HepG2 (cell line): ENCODE results near the gene TOM1L1. TPM values are rescaled to one million over a fixed set of nuclear protein-coding genes. Genes with fewer than 3 reads are reported as not detected.

ENCODE experiments used
- ATRX ChIP-seq: sonication (generic); formaldehyde crosslinking; IDR thresholded peaks from 2 replicates; pipeline ENCODE4 v1.4.0; 2020; ENCODE audit warnings: missing genetic modification reagents, borderline replicate concordance
- BRCA1 ChIP-seq: sonication (generic); formaldehyde crosslinking; IDR thresholded peaks from 2 replicates; pipeline ENCODE4 v1.4.0; 2020; ENCODE audit warnings: missing genetic modification reagents
- DMAP1 ChIP-seq: IDR thresholded peaks from 2 replicates; pipeline ENCODE4 v1.6.1; 2016
- DNMT1 ChIP-seq: sonication (generic); formaldehyde crosslinking; IDR thresholded peaks from 2 replicates; pipeline ENCODE4 v1.5.1; 2020; ENCODE audit warnings: mild to moderate bottlenecking, missing genetic modification reagents
- HDAC6 ChIP-seq: fragments of 200-600 bp; sonication (generic); IDR thresholded peaks from 2 replicates; pipeline ENCODE4 v1.7.0; 2017; ENCODE audit warnings: mild to moderate bottlenecking, antibody characterized with exemption, low read length, low read depth
- MTA1 ChIP-seq: sonication (generic); formaldehyde crosslinking; IDR thresholded peaks from 2 replicates; pipeline ENCODE4 v1.4.0; 2020; ENCODE audit warnings: missing genetic modification reagents, mild to moderate bottlenecking, borderline replicate concordance
- MXI1 ChIP-seq: IDR thresholded peaks from 3 replicates; pipeline ENCODE4 v1.6.1; 2012; ENCODE audit warnings: low read depth, low read length, inconsistent platforms, borderline replicate concordance
- NFYB ChIP-seq: sonication (generic); formaldehyde crosslinking; IDR thresholded peaks from 2 replicates; pipeline ENCODE4 v1.4.0; 2020; ENCODE audit warnings: missing genetic modification reagents
- PCBP2 ChIP-seq: fragments of 200-400 bp; formaldehyde crosslinking; optimal IDR thresholded peaks from 2 replicates; pipeline ENCODE3; 2018; ENCODE audit warnings: low read length, low read depth; ENCODE audit not compliant: poor library complexity, severe bottlenecking
- POLR2AphosphoS5 ChIP-seq: IDR thresholded peaks from 2 replicates; pipeline ENCODE4 v1.6.1; 2012; ENCODE audit warnings: low read depth, low read length
- RBFOX2 ChIP-seq: fragments of 200-400 bp; formaldehyde crosslinking; IDR thresholded peaks from 2 replicates; pipeline ENCODE4 v1.6.1; 2017; ENCODE audit warnings: low read depth, mild to moderate bottlenecking, low read length
- RXRA ChIP-seq: sonication (generic); formaldehyde crosslinking; IDR thresholded peaks from 2 replicates; pipeline ENCODE4 v1.5.1; 2020; ENCODE audit warnings: missing genetic modification reagents
- SOX5 ChIP-seq: IDR thresholded peaks from 2 replicates; pipeline ENCODE4 v1.6.1; 2016; ENCODE audit warnings: borderline replicate concordance
- SPEN ChIP-seq: sonication (generic); formaldehyde crosslinking; IDR thresholded peaks from 2 replicates; pipeline ENCODE4 v1.5.1; 2020; ENCODE audit warnings: low read depth, mild to moderate bottlenecking, missing genetic modification reagents
- XRCC5 ChIP-seq: fragments of 200-400 bp; formaldehyde crosslinking; optimal IDR thresholded peaks from 2 replicates; pipeline ENCODE3; 2017; ENCODE audit warnings: mild to moderate bottlenecking, low read length
- YEATS2 ChIP-seq: sonication (generic); formaldehyde crosslinking; IDR thresholded peaks from 2 replicates; pipeline ENCODE4 v1.4.0; 2020; ENCODE audit warnings: missing genetic modification reagents, borderline replicate concordance
- ZBTB38 ChIP-seq: sonication (generic); formaldehyde crosslinking; IDR thresholded peaks from 2 replicates; pipeline ENCODE4 v1.5.1; 2020; ENCODE audit warnings: mild to moderate bottlenecking, missing genetic modification reagents
- ZBTB42 ChIP-seq: sonication (generic); formaldehyde crosslinking; IDR thresholded peaks from 2 replicates; pipeline ENCODE4 v1.5.0; 2020; ENCODE audit warnings: mild to moderate bottlenecking, missing genetic modification reagents
- ZBTB8A ChIP-seq: sonication (generic); formaldehyde crosslinking; IDR thresholded peaks from 2 replicates; pipeline ENCODE4 v1.4.0; 2020; ENCODE audit warnings: mild to moderate bottlenecking, low read depth, missing genetic modification reagents, borderline replicate concordance
- ZFP90 ChIP-seq: sonication (generic); formaldehyde crosslinking; IDR thresholded peaks from 2 replicates; pipeline ENCODE4 v1.8.0; 2022; ENCODE audit warnings: missing genetic modification reagents, mild to moderate bottlenecking, inconsistent platforms, borderline replicate concordance
- ZNF333 ChIP-seq: sonication (generic); formaldehyde crosslinking; IDR thresholded peaks from 2 replicates; pipeline ENCODE4 v1.4.0; 2020; ENCODE audit warnings: mild to moderate bottlenecking, missing genetic modification reagents, borderline replicate concordance
- ZNF879 ChIP-seq: sonication (generic); formaldehyde crosslinking; IDR thresholded peaks from 2 replicates; pipeline ENCODE4 v1.8.1; 2023; ENCODE audit warnings: missing genetic modification reagents
- polyA plus RNA-seq, 8 experiments: library from polyadenylated mRNA; depleted of rRNA in 3 of 8; stranded (reverse) in 7 of 8; unstranded in 1 of 8; fragments of >200 nt; fragmentation: Illumina TruSeq in 4 of 8; extraction: Trizol in 4 of 8; gene quantifications; 2 replicates each; pipeline versions ENCODE4 v1.2.1 to v1.2.3, GENCODE V29; 2011 to 2016; ENCODE audit warnings: low read depth in 4 of 8, missing spikeins in 1 of 8, mixed read lengths in 1 of 8; ENCODE audit not compliant: insufficient read depth in 1 of 8
- total RNA-seq, 5 experiments: library from RNA; depleted of rRNA; stranded (reverse); fragments of >200 nt; fragmentation: Illumina TruSeq; extraction: Trizol; gene quantifications; 2 replicates each; pipeline ENCODE4 v1.2.3, GENCODE V29; 2016; ENCODE audit warnings: low read depth in 1 of 5
- TF ChIP-seq, protein P1 (sequence below): sonication (generic); formaldehyde crosslinking; IDR thresholded peaks from 2 replicates; pipeline ENCODE4 v1.5.0; 2020; ENCODE audit warnings: mild to moderate bottlenecking, missing genetic modification reagents
- TF ChIP-seq, protein P2 (sequence below): sonication (generic); formaldehyde crosslinking; IDR thresholded peaks from 2 replicates; pipeline ENCODE4 v1.5.0; 2020; ENCODE audit warnings: missing genetic modification reagents
- TF ChIP-seq, protein P3 (sequence below): sonication (generic); formaldehyde crosslinking; IDR thresholded peaks from 2 replicates; pipeline ENCODE4 v1.8.0; 2023; ENCODE audit warnings: mild to moderate bottlenecking, missing genetic modification reagents

TOM1L1 gene
- total and polyA plus RNA-seq, 2 of the 13 experiments (the other 11 are each of a cell fraction or from before 2014, with no cell fraction given) = 45.3 to 51.3 TPM

DNA sequence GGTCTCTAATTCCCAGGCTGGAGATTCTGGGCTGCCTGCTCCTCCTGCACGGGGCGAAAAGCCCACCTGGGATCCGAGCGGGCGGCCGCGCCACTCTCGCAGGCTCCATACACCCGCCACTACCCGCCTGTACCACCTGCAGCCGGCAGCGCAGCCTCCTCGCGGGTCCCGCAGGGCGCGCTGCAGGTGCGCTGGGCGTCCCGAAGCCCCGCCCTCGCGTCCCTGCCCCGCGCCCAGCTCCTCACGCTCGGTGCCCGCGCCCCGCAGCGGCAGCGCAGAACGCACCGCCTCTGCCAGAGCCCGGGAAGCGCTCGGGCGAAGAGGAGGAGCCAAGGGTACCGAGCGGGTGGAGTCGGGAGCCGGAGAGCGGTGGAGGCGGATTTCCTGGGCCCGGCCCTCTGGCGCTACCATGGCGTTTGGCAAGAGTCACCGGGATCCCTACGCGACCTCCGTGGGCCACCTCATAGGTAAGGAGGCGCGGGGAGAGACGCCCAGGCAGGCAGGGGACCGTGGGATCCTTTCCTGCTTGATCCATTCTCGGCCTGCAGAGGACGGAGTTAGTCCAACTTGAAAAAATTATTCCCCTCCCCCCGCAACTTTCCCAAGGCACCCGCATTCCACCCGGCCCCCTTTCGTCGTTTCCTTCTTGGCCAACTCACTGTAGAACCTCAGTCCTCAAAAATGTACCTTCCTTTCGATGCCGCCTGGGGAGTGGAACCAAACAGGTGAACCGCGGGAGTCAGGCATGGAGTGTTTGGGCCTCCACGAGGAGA lies at the start of gene TOM1L1 (continued):
- no peak for TF ChIP-seq PCBP2
- 0 out of 2 replicates have a peak, but pooled peaks have one; percentile 35 for TF ChIP-seq YEATS2 (CRISPR knock-in tag)
- TF ChIP-seq DMAP1 (CRISPR knock-in tag) = peak; percentile 65; the same call in 1 of the 2 replicates
- TF ChIP-seq SPEN (CRISPR knock-in tag) = no peak; the same call in 1 of the 2 replicates
- no peak for TF ChIP-seq ZFP90 (CRISPR knock-in tag)
- peak; percentile 72 for TF ChIP-seq POLR2AphosphoS5
- peak; percentile 69; the same call in 1 of the 2 replicates for TF ChIP-seq ZBTB38 (CRISPR knock-in tag)
- peak; percentile 87 for TF ChIP-seq RBFOX2
- no peak for TF ChIP-seq ZNF879
- TF ChIP-seq SOX5 (CRISPR knock-in tag) = peak; percentile 20; the same call in 1 of the 2 replicates
- TF ChIP-seq BRCA1 (CRISPR knock-in tag) = no peak
- 0 out of 2 replicates have a peak, but pooled peaks have one; percentile 24 for TF ChIP-seq ZNF333 (CRISPR knock-in tag)
- TF ChIP-seq DNMT1 = peak; percentile 64; the same call in 1 of the 2 replicates
- TF ChIP-seq RXRA (CRISPR knock-in tag) = peak; percentile 49; the same call in 1 of the 2 replicates
- TF ChIP-seq ATRX = no peak
- TF ChIP-seq XRCC5 = peak; percentile 94
- TF ChIP-seq, protein P1, sequence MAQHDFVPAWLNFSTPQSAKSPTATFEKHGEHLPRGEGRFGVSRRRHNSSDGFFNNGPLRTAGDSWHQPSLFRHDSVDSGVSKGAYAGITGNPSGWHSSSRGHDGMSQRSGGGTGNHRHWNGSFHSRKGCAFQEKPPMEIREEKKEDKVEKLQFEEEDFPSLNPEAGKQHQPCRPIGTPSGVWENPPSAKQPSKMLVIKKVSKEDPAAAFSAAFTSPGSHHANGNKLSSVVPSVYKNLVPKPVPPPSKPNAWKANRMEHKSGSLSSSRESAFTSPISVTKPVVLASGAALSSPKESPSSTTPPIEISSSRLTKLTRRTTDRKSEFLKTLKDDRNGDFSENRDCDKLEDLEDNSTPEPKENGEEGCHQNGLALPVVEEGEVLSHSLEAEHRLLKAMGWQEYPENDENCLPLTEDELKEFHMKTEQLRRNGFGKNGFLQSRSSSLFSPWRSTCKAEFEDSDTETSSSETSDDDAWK (CRISPR knock-in tag) = no peak
- no peak for TF ChIP-seq ZBTB42
- TF ChIP-seq MXI1 = peak; percentile 60; the same call in 1 of the 3 replicates
- no peak for TF ChIP-seq NFYB
- TF ChIP-seq, protein P2, sequence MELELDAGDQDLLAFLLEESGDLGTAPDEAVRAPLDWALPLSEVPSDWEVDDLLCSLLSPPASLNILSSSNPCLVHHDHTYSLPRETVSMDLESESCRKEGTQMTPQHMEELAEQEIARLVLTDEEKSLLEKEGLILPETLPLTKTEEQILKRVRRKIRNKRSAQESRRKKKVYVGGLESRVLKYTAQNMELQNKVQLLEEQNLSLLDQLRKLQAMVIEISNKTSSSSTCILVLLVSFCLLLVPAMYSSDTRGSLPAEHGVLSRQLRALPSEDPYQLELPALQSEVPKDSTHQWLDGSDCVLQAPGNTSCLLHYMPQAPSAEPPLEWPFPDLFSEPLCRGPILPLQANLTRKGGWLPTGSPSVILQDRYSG = no peak
- TF ChIP-seq ZBTB8A (CRISPR knock-in tag) = no peak
- TF ChIP-seq MTA1 (CRISPR knock-in tag) = peak; percentile 90; the same call in 1 of the 2 replicates
- TF ChIP-seq, protein P3, sequence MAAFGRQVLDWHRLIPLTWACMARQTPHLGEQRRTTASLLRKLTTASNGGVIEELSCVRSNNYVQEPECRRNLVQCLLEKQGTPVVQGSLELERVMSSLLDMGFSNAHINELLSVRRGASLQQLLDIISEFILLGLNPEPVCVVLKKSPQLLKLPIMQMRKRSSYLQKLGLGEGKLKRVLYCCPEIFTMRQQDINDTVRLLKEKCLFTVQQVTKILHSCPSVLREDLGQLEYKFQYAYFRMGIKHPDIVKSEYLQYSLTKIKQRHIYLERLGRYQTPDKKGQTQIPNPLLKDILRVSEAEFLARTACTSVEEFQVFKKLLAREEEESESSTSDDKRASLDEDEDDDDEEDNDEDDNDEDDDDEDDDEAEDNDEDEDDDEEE (CRISPR knock-in tag) = no peak
- no peak for TF ChIP-seq HDAC6
